T-cell (primary cell): Measurements from ENCODE around the gene GABRB3. TPM values are rescaled to one million over a fixed set of nuclear protein-coding genes. Genes with fewer than 3 reads are reported as not detected.

Experiments used
- ATAC-seq, 4 experiments: fragments of 200-7000 bp in 3 of 4; fragments of 150-1000 bp in 1 of 4; cut with Tn5 transposase; replicated peaks in 1 of 4; 1 replicate in 3 of 4; 2 replicates in 1 of 4; pipeline ENCODE4 v1.10.0; 2021; ENCODE audit warnings: moderate library complexity in 3 of 4, mild to moderate bottlenecking in 2 of 4, moderate number of reproducible peaks in 1 of 4
- CTCF ChIA-PET, 2 donors: fragments of 300-600 bp; sonication (Branson Sonifier 250); formaldehyde crosslinking; loops; one replicate each; lab custom pipeline; 2022; ENCODE audit warnings: antibody characterized with exemption in 2 of 2; lab: Charles Lee
- POLR2A ChIA-PET, 2 donors: fragments of 300-600 bp; sonication (Branson Sonifier 250); formaldehyde crosslinking; loops; one replicate each; lab custom pipeline; 2022; ENCODE audit warnings: antibody characterized with exemption in 2 of 2; lab: Charles Lee
- DNase-seq, 35 experiments: peaks; one replicate each; pipeline versions ENCODE4 v3.0.0 to v3.0.0-alpha.2; 2013 to 2023
- H3K27ac ChIP-seq: one replicate; pipeline ENCODE4 v1.5.1; 2013; ENCODE audit warnings: low read length
- H3K27me3 ChIP-seq, 2 experiments: replicated peaks in 1 of 2; 1 replicate in 1 of 2; 2 replicates in 1 of 2; pipeline versions ENCODE4 v1.6.1 to v1.7.0; 2013; ENCODE audit warnings: low read length in 1 of 2, mixed read lengths in 1 of 2; ENCODE audit not compliant: control insufficient read depth in 2 of 2, insufficient read depth in 2 of 2; ENCODE audit errors: extremely low read depth in 1 of 2
- H3K36me3 ChIP-seq, 2 donors: 1 replicate in 1 of 2; 2 replicates in 1 of 2; pipeline versions ENCODE4 v1.6.1 to v1.7.0; 2013; ENCODE audit warnings: low read length in 1 of 2; ENCODE audit not compliant: control insufficient read depth in 2 of 2, insufficient read depth in 1 of 2; ENCODE audit errors: extremely low read depth in 1 of 2
- H3K4me1 ChIP-seq, 2 experiments: 1 replicate in 1 of 2; 2 replicates in 1 of 2; pipeline versions ENCODE4 v1.6.1 to v1.7.0; 2013; ENCODE audit warnings: low read length in 2 of 2, mixed read lengths in 1 of 2; ENCODE audit not compliant: insufficient read depth in 2 of 2, control insufficient read depth in 1 of 2; ENCODE audit errors: extremely low read depth in 1 of 2
- H3K4me3 ChIP-seq, 2 donors: 1 replicate in 1 of 2; 2 replicates in 1 of 2; pipeline versions ENCODE4 v1.5.1 to v1.7.0; 2013; ENCODE audit warnings: mild to moderate bottlenecking in 2 of 2, low read length in 1 of 2, moderate library complexity in 1 of 2; ENCODE audit not compliant: control insufficient read depth in 1 of 2; ENCODE audit errors: extremely low read depth in 1 of 2
- H3K9me3 ChIP-seq: 2 replicates; pipeline ENCODE4 v1.7.0; 2013
- H3K27ac Mint-ChIP-seq, 2 donors: one replicate each; pipeline ENCODE4 v1.8.0; 2020 to 2021; ENCODE audit warnings: mild to moderate bottlenecking in 2 of 2, mixed read lengths in 2 of 2
- H3K27me3 Mint-ChIP-seq, 2 donors: one replicate each; pipeline ENCODE4 v1.8.0; 2021 to 2022; ENCODE audit warnings: mixed read lengths in 2 of 2
- H3K36me3 Mint-ChIP-seq: one replicate; pipeline ENCODE4 v1.8.0; 2021; ENCODE audit warnings: mixed read lengths
- H3K4me1 Mint-ChIP-seq, 3 donors: one replicate each; pipeline ENCODE4 v1.8.0; 2020 to 2022; ENCODE audit warnings: mixed read lengths in 3 of 3, mild to moderate bottlenecking in 1 of 3
- H3K4me3 Mint-ChIP-seq, 3 donors: one replicate each; pipeline ENCODE4 v1.8.0; 2020 to 2022; ENCODE audit warnings: mild to moderate bottlenecking in 3 of 3, mixed read lengths in 3 of 3, moderate library complexity in 3 of 3
- H3K9me3 Mint-ChIP-seq, 3 donors: one replicate each; pipeline ENCODE4 v1.8.0; 2020 to 2022; ENCODE audit warnings: mixed read lengths in 3 of 3
- WGBS: methylation state at CpG from one replicate; pipeline ENCODE4 v1.1.5; 2013; ENCODE audit warnings: missing lambda C conversion rate; ENCODE audit not compliant: insufficient coverage; 5-methylcytosine and 5-hydroxymethylcytosine counted together
- total RNA-seq, 35 experiments: library from RNA in 6 of 35; stranded (reverse) in 6 of 35; fragments of 120-200 nt in 1 of 35; gene quantifications; one replicate each; pipeline versions ENCODE4 v1.2.1 to v1.2.4 and lab custom pipeline; 2013 to 2026

The GABRB3 gene
- total RNA-seq, 5 donors from 2014 or later (not counting 1 experiment from before 2014, with no cell fraction given), result 0.23 to 0.76 (median 0.54) TPM; not detected in 2

DNA sequence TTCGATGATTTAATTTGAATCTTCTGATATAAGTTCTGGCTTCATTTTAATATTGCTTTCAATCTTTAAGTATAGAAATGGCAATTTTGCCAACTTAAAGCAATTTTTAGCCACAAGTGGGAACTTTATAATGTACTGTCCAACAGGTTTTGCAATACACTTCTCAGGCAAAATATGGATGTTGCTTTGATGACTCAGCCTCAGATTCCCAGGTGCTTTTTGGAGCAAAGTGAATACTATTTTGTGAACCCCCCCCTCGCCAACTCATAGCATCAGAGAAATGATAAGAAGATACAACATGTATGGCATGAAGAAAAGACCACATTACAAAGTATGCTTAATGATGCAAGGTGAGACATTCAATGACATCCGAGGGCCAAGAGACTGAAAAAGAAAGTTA is 158.1 kb downstream of the GABRB3 start:
- no peaks in the 10 kb centered on the region for H3K36me3 ChIP-seq
- H3K9me3 ChIP-seq, result peaks cover 1% of the 10 kb centered on the region
- Mint-ChIP-seq H3K4me1 (no peaks in the 10 kb centered on the region), H3K9me3 (peaks cover 13 to 24% (median 22%) of the 10 kb centered on the region in 3 donors), H3K4me3 (no peak overlapping the region), H3K36me3 (no peaks in the 10 kb centered on the region), H3K27ac (no peak overlapping the region), H3K27me3 (no peaks in the 10 kb centered on the region)
- no CpG with 5 or more reads among the region's 3 CpGs for WGBS
- no peak overlapping the region for H3K4me3 ChIP-seq
- H3K27ac ChIP-seq, result no peak overlapping the region
- ATAC-seq (no peak), DNase-seq (no peak)
- no peaks in the 10 kb centered on the region for H3K4me1 ChIP-seq
- H3K27me3 ChIP-seq, result no peaks in the 10 kb centered on the region
- ChIA-PET CTCF (no interaction called here), POLR2A (no interaction called here)

DNA sequence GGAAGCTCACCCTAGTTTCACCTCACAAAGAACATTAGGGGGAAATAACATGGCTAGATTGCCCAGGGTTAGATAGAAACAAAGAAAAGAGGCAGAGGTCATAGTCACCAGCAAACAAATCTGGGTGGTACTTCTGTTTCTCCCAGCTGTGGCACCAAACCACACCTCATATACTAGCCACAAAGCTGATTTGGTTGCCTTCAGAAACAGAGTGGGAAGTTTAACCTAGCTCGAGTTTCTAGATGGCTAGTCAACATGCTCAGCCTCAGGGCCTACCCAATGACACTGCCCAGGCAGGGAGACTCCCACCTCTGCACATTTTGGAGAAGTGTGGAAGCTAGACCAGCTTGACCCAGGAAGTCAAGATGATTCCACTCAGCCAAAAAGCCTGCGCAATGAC is 174.2 kb downstream of the GABRB3 start:
- WGBS, result no CpG with 5 or more reads among the region's 2 CpGs
- H3K4me3 Mint-ChIP-seq, result no peak overlapping the region
- H3K36me3 ChIP-seq, result no peaks in the 10 kb centered on the region

DNA sequence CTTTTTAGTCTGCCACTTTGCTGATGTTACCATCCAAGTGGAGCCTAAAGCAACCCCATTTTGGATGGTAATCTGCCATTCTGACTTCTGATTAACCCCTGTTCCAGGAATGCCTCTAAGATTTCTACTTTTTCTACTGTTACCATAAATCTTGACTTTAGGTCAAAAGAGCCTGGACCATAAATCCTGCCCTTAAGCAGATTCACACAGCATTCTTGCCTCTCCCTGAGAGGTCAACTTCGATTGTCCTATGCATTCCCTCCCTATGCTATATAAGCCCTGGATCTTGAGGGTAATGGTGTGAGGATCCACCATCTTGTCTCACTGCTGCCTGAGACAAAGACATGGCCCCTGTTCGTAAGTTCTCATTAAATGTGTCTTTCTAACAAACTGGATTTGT is 177.3 kb downstream of the GABRB3 start:
- Histone ChIP-seq H3K4me1 (no peaks in the 10 kb centered on the region), H3K9me3 (peaks cover 5% of the 10 kb centered on the region), H3K4me3 (no peak overlapping the region), H3K27ac (no peak overlapping the region), H3K36me3 (no peaks in the 10 kb centered on the region), H3K27me3 (no peaks in the 10 kb centered on the region)
- POLR2A ChIA-PET, result no interaction called here
- Mint-ChIP-seq H3K4me3 (no peak overlapping the region), H3K27me3 (no peaks in the 10 kb centered on the region), H3K9me3 (peaks cover 10 to 38% (median 24%) of the 10 kb centered on the region in 3 donors), H3K36me3 (no peaks in the 10 kb centered on the region), H3K4me1 (no peaks in the 10 kb centered on the region), H3K27ac (no peak overlapping the region)
- 20% methylated on average over 1 of the region's 2 CpGs for WGBS
- CTCF ChIA-PET, result no interaction called here
- DNase-seq (no peak), ATAC-seq (no peak)

More for the DNA sequence above, 174.2 kb downstream of the GABRB3 start:
- H3K9me3 Mint-ChIP-seq, result peaks cover 24 to 46% (median 27%) of the 10 kb centered on the region in 3 donors
- no peaks in the 10 kb centered on the region for H3K4me1 Mint-ChIP-seq
- DNase-seq, result no peak
- H3K36me3 Mint-ChIP-seq, result no peaks in the 10 kb centered on the region
- no peak overlapping the region for H3K27ac ChIP-seq
- ChIA-PET POLR2A (interaction anchor here in 1 of 2 donors (0.6 kb wide), 1 partner anchor 996 kb away, joined by 3 read pairs; no protein-coding TSS in a partner anchor), CTCF (no interaction called here)
- H3K4me3 ChIP-seq, result no peak overlapping the region
- H3K27me3 ChIP-seq, result no peaks in the 10 kb centered on the region
- H3K27ac Mint-ChIP-seq, result no peak overlapping the region
- H3K4me1 ChIP-seq, result no peaks in the 10 kb centered on the region
- peaks cover 5% of the 10 kb centered on the region for H3K9me3 ChIP-seq
- no peaks in the 10 kb centered on the region for H3K27me3 Mint-ChIP-seq
- ATAC-seq, result no peak

DNA sequence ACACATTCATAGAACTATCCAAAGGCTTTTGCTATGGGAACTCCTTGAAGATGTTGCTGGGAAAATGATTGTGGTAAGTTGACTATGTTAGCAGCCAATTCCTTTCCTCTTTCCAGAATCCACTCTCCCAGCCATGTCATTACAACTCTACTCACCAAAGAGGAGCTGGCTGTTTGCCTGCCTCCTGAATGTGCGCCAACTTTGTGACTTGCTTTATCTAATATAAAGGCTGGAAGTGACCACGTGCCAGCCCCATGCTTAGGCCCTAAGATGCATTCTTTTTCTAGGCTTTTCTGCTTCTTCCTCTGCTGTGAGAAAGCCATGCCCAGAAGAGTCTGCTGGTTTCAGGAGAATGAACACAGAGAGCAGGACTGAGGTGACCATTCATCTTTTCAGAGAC is 182.2 kb downstream of the GABRB3 start:
- ChIA-PET POLR2A (no interaction called here), CTCF (no interaction called here)
- Histone ChIP-seq H3K27ac (no peak overlapping the region), H3K4me3 (no peak overlapping the region), H3K36me3 (no peaks in the 10 kb centered on the region), H3K27me3 (no peaks in the 10 kb centered on the region), H3K4me1 (no peaks in the 10 kb centered on the region), H3K9me3 (no peaks in the 10 kb centered on the region)
- Mint-ChIP-seq H3K4me1 (no peaks in the 10 kb centered on the region), H3K4me3 (no peak overlapping the region), H3K36me3 (no peaks in the 10 kb centered on the region), H3K9me3 (peaks cover 9 to 14% (median 10%) of the 10 kb centered on the region in 3 donors), H3K27ac (no peak overlapping the region), H3K27me3 (no peaks in the 10 kb centered on the region)
- WGBS, result 65% methylated on average over 2 of the region's 2 CpGs
- ATAC-seq (no peak), DNase-seq (no peak)

DNA sequence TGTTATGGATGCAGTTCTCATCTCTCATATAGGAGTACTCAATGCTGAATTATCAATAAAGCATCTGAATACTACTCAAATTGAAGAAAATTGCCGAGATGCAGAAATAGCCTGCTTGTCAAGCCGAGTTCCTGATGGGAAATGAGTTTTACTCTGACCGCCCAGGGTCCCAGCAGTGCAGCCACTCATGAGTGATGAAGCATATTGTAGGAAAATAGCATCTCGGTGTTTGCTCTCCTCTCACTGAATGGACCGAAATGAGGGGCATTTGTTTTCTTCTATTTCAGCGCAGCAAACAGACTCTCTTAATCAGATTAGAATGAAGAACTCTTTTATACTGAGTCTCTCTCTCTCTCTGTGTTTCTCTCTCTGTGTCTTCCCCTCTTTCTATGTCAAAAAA is 190.0 kb downstream of the GABRB3 start:
- Mint-ChIP-seq H3K27ac (no peak overlapping the region), H3K36me3 (no peaks in the 10 kb centered on the region), H3K4me1 (no peaks in the 10 kb centered on the region), H3K27me3 (no peaks in the 10 kb centered on the region), H3K9me3 (peaks cover 15 to 30% (median 22%) of the 10 kb centered on the region in 3 donors), H3K4me3 (no peak overlapping the region)
- H3K27me3 ChIP-seq, result no peaks in the 10 kb centered on the region
- WGBS, result 78% methylated on average over 5 of the region's 6 CpGs
- ChIA-PET CTCF (no interaction called here), POLR2A (no interaction called here)
- H3K27ac ChIP-seq, result no peak overlapping the region
- no peak overlapping the region for H3K4me3 ChIP-seq
- H3K36me3 ChIP-seq, result no peaks in the 10 kb centered on the region
- ATAC-seq (no peak), DNase-seq (no peak)
- no peaks in the 10 kb centered on the region for H3K9me3 ChIP-seq
- H3K4me1 ChIP-seq, result no peaks in the 10 kb centered on the region

DNA sequence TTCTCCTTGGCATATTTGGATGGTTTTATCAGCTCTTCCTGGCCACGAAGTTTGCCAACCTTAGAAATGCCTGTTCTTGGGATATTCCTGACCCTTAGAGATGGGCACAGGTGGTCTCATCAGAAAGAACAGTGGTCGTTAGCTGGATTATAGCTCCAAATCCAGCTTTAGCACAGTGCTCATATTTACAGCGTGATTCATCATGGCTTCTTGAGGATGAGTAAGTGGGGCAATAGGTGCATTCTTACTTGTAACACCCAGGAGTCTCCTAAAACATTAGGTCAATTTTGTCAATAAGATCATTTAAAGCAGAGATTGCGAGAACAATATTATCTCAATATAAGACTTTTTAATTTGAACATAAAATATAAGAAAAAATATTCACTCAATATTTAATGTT is 191.9 kb downstream of the GABRB3 start:
- Mint-ChIP-seq H3K27ac (no peak overlapping the region), H3K4me1 (no peaks in the 10 kb centered on the region), H3K9me3 (peaks cover 15 to 23% (median 20%) of the 10 kb centered on the region in 3 donors), H3K36me3 (no peaks in the 10 kb centered on the region), H3K27me3 (no peaks in the 10 kb centered on the region), H3K4me3 (no peak overlapping the region)
- H3K9me3 ChIP-seq, result no peaks in the 10 kb centered on the region
- H3K36me3 ChIP-seq, result no peaks in the 10 kb centered on the region
- H3K4me3 ChIP-seq, result no peak overlapping the region
- CTCF ChIA-PET, result no interaction called here
- H3K27me3 ChIP-seq, result no peaks in the 10 kb centered on the region
- H3K4me1 ChIP-seq, result no peaks in the 10 kb centered on the region
- 17% methylated on average over 1 of the region's 4 CpGs for WGBS
- POLR2A ChIA-PET, result no interaction called here
- no peak for ATAC-seq
- H3K27ac ChIP-seq, result no peak overlapping the region
- no peak for DNase-seq
